HG02571 (cell line): ENCODE data around the gene PPP2R3B.
"Not testable (repeated sequence)": the region's sequence is repeated elsewhere in the genome, so short reads cannot be mapped to it uniquely, and the experiment has no call there.

Experiments
- ATAC-seq: cut with Tn5 transposase; IDR thresholded peaks from one replicate; pipeline ENCODE4 v1.9.1; 2021; ENCODE audit warnings: mild to moderate bottlenecking, moderate library complexity; ENCODE audit not compliant: unreplicated experiment

Gene PPP2R3B

GRCh38 chrX:410296-410695 is 23.6 kb upstream of the PPP2R3B start:
- ATAC-seq: no peak

DNA sequence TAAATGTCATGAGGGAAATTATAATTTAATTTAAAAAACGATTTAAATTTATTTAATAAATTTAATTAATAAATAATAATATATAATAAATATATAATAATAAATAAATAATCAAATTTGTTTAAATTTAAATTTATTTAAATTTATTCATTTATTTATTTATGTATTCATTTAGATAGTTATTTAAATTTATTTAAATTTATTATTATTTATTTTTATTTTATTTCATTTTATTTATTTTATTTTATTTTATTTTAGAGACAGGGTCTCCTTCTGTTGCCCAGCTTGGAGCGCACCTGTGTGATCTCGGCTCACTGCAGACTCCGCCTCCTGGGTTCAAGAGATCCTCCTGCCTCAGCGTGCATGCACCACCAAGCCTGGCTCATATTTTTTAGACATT is 18.4 kb upstream of the PPP2R3B start:
- ATAC-seq: no peak

DNA sequence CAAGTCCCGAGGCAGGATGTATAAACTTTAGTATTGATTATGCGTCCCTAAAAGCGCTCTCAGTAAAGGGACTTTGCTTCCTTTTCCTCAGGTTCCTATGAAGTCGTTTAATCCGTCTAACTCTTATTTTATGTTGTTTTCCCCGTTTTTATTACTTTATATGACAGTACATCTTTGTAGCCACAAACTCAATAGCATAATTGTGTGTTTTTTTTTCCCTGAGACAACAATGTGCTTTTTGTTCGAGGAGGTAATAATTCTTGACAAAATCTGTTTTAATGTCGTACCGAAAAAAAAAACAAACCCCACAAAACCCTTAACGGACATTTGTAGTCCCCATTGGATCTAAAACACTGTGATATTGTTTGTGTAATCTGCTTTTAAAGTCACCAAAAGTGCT is 17.9 kb upstream of the PPP2R3B start:
- no peak for ATAC-seq

DNA sequence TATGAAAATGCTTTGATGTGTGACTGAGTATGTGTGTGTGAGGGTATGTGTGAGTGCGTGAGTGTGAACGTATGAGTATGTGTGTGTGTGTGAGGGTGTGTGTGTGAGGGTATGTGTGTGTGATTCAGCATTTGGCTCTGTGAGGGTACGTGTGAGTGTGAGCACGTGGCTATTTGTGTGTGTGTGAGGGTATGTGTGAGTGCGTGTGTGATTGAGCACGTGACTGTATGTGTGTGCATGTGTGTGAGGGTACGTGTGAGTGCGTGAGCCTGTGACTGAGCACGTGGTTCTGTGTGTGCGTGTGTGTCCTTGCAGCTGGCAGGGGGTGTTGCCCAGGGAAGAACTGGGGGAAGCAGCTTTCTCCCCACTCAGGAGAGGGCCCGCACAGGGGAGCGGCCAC is 16.1 kb upstream of the PPP2R3B start:
- no peak for ATAC-seq

DNA sequence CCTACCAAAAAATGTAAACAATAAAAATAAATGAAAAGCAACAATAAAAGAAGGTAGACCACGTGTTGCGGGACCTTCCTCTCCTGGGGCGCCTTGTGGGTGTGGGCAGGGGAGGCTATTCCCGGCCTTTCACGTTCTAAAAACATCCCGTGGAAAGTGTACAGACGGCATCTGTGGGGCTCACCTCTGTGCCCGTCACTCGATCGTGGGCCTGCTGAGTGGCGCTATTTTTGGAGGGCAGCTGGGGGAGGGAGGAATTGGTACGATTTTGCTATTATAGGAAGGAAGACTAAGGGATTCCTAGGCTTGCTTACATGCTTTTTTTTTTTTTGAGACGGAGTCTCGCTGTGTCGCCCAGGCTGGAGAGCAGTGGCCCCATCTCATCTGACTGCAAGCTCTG is 13.6 kb upstream of the PPP2R3B start:
- no peak for ATAC-seq

DNA sequence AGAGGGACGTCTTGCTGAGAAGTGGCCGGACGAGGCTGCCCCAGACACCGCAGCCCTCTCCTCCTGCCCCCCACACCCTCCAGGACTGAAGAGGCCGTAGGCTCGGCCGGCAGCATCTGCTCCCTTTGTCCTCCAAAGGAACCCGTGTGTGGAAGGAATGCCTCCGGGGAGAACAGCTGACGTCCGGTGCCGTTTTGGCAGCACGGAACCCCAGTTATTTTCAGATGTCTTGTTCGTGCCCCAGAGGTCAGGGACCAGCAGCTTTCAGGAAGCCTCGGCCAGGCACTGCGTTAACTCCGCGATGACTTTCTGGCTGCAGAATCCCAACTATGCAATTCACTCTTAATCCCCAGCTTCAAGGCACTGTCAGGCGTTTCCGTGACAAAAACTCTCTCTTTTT is 10.9 kb upstream of the PPP2R3B start:
- ATAC-seq: no peak

DNA sequence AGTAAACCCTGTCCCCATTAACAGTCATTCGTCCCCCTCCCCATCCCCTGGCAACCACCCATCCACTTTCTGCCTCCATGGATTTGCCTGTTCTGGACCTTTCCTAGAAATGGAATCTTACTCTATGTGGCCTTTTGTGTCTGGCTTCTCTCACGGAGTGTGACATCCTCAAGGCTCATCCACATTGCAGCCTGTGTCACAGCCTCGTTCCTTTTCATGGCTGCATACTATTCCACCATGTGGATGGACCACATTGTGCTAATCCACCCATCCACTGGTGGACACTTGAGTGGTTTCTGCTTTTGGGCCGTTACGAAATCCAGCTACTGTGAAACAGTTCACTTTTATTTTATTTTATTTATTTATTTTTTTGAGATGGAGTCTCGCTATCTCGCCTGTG is 8.1 kb upstream of the PPP2R3B start:
- no peak for ATAC-seq

GRCh38 chrX:392575-392846 is 5.8 kb upstream of the PPP2R3B start:
- ATAC-seq: no peak

DNA sequence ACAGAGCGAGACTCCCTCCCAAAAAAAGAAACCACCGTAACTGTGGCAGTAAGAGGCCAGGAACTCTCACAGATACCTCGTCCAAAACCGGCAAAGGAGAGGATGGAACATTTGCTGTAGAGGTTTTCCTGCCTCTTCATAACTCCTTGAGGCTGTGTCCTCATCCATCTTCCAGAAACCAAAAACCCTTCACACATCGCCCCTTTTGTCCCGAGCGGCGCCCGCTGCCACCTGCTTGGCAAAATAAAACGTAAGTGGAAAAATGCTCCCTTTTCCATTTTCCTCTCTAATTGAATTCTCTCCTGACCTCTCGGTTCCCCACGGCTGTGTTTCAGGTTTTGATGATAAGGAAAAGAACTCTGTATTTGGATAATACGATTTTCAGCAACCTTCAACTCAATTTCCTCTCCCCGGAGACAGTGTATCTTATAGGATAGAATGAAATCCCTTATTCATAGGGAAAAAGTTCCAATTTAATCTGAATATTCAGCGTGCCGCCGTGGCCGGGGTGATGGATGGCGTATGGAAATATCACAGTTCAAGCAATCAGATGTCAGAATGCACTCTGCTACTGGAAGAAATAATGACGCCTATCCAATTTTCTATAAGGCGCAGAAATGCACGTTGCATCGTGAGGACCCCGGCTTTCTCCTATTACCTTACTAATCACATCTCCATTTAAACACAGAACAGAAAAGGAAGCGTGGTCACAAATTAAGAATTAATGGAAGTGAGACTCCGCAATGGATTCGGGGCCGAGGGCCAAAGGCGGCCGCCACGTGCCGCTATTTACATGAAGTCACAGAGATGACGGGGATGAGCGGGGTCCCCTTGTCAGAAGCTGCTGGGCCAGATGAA is 5.2 kb upstream of the PPP2R3B start:
- ATAC-seq: no peak

DNA sequence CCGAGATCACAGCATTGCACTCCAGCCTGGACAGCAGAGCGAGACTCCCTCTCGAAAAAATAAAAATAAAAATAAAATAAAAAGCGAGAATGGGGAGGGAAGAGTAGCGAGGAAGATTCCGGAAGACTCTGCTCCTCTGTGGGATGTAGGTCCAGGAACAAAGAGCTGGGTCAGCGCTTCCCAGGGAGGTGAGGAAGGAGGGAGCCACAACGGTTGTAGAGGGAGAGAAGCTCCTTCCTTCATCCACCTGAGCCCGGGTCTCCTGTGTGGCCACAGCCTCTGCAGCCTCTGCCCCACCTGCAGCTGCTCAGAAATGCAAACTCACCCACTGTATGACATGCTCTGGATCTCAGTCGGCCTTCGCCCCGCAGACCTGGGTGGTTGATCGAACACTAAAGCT is 3.8 kb upstream of the PPP2R3B start:
- no peak for ATAC-seq

- no peak for ATAC-seq
These were observed 2.3 kb upstream of the PPP2R3B start for GRCh38 chrX:389021-389441.

- no peak for ATAC-seq
These were observed 1.0 kb upstream of the PPP2R3B start for GRCh38 chrX:387729-388128.

- peak; percentile 26 for ATAC-seq
These were observed 404 bp downstream of the PPP2R3B start for GRCh38 chrX:386239-386767.

GRCh38 chrX:385736-386135 is 971 bp downstream of the PPP2R3B start:
- ATAC-seq: not testable (repeated sequence)

DNA sequence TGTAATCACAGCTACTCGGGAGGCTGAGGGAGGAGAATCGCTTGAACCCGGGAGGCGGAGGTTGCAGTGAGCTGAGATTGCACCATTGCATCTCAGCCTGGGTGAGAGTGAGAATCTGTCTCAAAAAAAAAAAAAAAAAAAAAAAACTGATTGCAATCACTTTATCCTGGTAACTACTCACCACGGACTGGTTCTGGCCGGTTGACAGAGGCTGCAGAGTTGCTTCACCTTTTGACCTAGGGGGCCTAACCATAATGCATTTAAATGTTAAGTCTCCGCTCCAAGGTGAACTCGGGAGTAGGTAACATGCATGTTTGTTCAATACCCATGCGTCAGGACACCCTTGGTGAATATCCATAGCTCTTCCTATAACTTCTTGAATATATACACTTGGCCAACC is 1.8 kb downstream of the PPP2R3B start:
- no peak for ATAC-seq

DNA sequence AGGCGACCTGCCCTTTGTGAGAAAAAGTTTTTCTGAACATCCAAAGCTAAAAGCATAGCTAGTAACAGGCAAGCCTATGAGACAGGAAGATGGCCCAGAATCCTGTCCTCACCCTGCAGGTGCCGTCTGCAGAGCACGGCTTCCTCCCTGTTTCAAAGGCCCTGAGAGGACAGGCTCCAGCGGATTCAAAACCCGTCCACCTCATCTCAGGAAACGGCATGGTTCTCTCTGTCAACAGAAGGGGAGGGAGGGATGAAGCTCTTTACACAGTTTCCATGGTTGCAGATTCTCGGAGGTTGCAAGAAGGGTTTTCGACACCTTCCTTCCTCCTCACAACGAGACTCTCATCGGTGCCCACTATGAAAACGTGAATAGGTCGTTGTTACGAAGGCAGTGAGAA is 8.3 kb downstream of the PPP2R3B start:
- no peak for ATAC-seq

GRCh38 chrX:376206-376605 is 10.5 kb downstream of the PPP2R3B start:
- ATAC-seq: not testable (repeated sequence)

- no peak for ATAC-seq
These were observed 11.3 kb downstream of the PPP2R3B start for GRCh38 chrX:375181-376036.

DNA sequence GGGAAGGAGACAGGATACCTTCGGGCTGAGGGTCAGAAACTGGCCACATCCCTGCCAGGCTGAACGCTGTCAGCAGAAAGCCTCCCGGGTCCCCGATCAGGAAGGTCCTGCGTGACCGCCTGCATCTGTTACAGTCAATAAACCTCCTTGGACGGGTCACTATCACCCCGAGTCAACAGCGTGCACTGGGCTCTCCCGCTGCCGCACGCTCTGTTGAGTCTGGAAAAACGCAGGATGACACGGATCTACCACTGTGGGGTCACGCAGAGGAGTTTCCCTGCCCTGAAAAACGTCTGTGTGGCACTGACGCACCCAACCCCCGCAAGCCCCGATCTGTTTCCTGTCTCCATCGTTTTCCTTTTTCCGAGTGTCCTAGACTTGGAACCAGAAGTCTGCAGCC is 12.1 kb downstream of the PPP2R3B start:
- no peak for ATAC-seq

GRCh38 chrX:373641-374471 is 12.9 kb downstream of the PPP2R3B start:
- ATAC-seq: no peak
